HepG2 (cell line): ENCODE results near the gene UBE2D3. TPM values are rescaled to one million over a fixed set of nuclear protein-coding genes. Genes with fewer than 3 reads are reported as not detected.

ENCODE experiments used
- ATAC-seq: fragments of 200-7000 bp; cut with Tn5 transposase; 3 replicates; pipeline ENCODE4 v1.9.1; 2020; ENCODE audit warnings: mild to moderate bottlenecking, moderate library complexity
- BruUV-seq: library from RNA; stranded (reverse); fragments of 400-500 nt; replicated peaks from 2 replicates; lab custom pipeline; 2021; lab: Mats Ljungman, UMichigan
- CTCF ChIA-PET: fragments of 300-600 bp; formaldehyde crosslinking; extraction: SDS; loops from one replicate; lab custom pipeline; 2021; ENCODE audit warnings: low total read pairs, inconsistent platforms, low intra/inter-chr PET ratio; lab: Yijun Ruan, JAX
- POLR2A ChIA-PET: fragments of 350-600 bp; sonication (Branson Sonifier 250); formaldehyde crosslinking; loops from one replicate; lab custom pipeline; 2020; ENCODE audit warnings: antibody characterized with exemption, inconsistent platforms; lab: Yijun Ruan, JAX
- DNase-seq: peaks from one replicate; pipeline ENCODE4 v3.0.0-alpha.2; 2015; ENCODE audit warnings: low spot score
- FAIRE-seq: peaks from 3 replicates; lab custom pipeline; 2011; peaks lifted over from hg19 to GRCh38; lab: Jason Lieb, UNC
- H2AFZ ChIP-seq: one replicate; pipeline ENCODE4 v1.6.1; 2011; ENCODE audit warnings: low read length, inconsistent platforms
- H3K27ac ChIP-seq: fragments of 300-600 bp; 3 replicates; pipeline ENCODE4 v1.8.0; 2011; ENCODE audit warnings: mixed run types, mild to moderate bottlenecking, mixed read lengths, low read length, inconsistent platforms; ENCODE audit not compliant: insufficient read depth; ENCODE audit errors: extremely low read length
- H3K27me3 ChIP-seq, 2 experiments: fragments of 200-600 bp in 1 of 2; 2 replicates in 1 of 2; 3 replicates in 1 of 2; pipeline versions ENCODE4 v1.6.0 to v1.8.0; 2011; ENCODE audit warnings: low read length in 2 of 2, mild to moderate bottlenecking in 2 of 2, moderate library complexity in 2 of 2, inconsistent platforms in 1 of 2; ENCODE audit not compliant: insufficient read depth in 2 of 2, control insufficient read depth in 1 of 2
- H3K36me3 ChIP-seq, 2 experiments: fragments of 200-600 bp in 1 of 2; replicated peaks in 1 of 2; 2 replicates in 1 of 2; 3 replicates in 1 of 2; pipeline versions ENCODE4 v1.5.1 to v1.8.0; 2011; ENCODE audit warnings: low read length in 2 of 2, inconsistent platforms in 1 of 2; ENCODE audit not compliant: insufficient read depth in 2 of 2, control insufficient read depth in 1 of 2
- H3K4me1 ChIP-seq: 2 replicates; pipeline ENCODE4 v1.5.1; 2012; ENCODE audit warnings: low read length, inconsistent platforms; ENCODE audit not compliant: insufficient read depth
- H3K4me2 ChIP-seq: 2 replicates; pipeline ENCODE4 v1.6.0; 2011; ENCODE audit warnings: low read depth, low read length, inconsistent platforms
- H3K4me3 ChIP-seq, 3 experiments: fragments of 200-600 bp in 1 of 3; sonication (generic), shearing (Covaris generic) in 1 of 3; replicated peaks in 1 of 3; 2 replicates each; pipeline ENCODE4 v1.5.1; 2011 to 2016; ENCODE audit warnings: low read length in 3 of 3, inconsistent platforms in 2 of 3, low read depth in 2 of 3, mild to moderate bottlenecking in 2 of 3, control low read depth in 1 of 3, mixed read lengths in 1 of 3; ENCODE audit not compliant: insufficient read depth in 1 of 3
- H3K79me2 ChIP-seq: one replicate; pipeline ENCODE4 v1.6.1; 2011; ENCODE audit warnings: low read length, inconsistent platforms; ENCODE audit not compliant: insufficient read depth
- H3K9ac ChIP-seq: 2 replicates; pipeline ENCODE4 v1.6.0; 2011; ENCODE audit warnings: mild to moderate bottlenecking, low read depth, low read length, inconsistent platforms; ENCODE audit not compliant: insufficient read depth
- H3K9me3 ChIP-seq: 2 replicates; pipeline ENCODE4 v1.5.1; 2012; ENCODE audit warnings: mild to moderate bottlenecking, low read length
- H4K20me1 ChIP-seq: 2 replicates; pipeline ENCODE4 v1.6.0; 2011; ENCODE audit warnings: inconsistent platforms, mild to moderate bottlenecking, low read length, moderate library complexity; ENCODE audit not compliant: insufficient read depth
- FOSL2 ChIP-seq: sonication (generic); formaldehyde crosslinking; IDR thresholded peaks from 2 replicates; pipeline ENCODE4 v1.4.0; 2020; ENCODE audit warnings: missing genetic modification reagents
- FOXA1 ChIP-seq, 2 experiments: fragments of 450-650 bp in 1 of 2; sonication (generic) in 1 of 2; formaldehyde crosslinking in 1 of 2; IDR thresholded peaks; 2 replicates each; pipeline versions ENCODE4 v1.4.0 to v1.6.1; 2016 to 2020; ENCODE audit warnings: missing genetic modification reagents in 1 of 2
- ISL2 ChIP-seq: sonication (generic); formaldehyde crosslinking; IDR thresholded peaks from 2 replicates; pipeline ENCODE4 v1.5.0; 2020; ENCODE audit warnings: missing genetic modification reagents
- SP4 ChIP-seq: sonication (generic); formaldehyde crosslinking; IDR thresholded peaks from 2 replicates; pipeline ENCODE4 v1.8.1; 2023; ENCODE audit warnings: mild to moderate bottlenecking, missing genetic modification reagents
- STAG1 ChIP-seq: sonication (generic); formaldehyde crosslinking; IDR thresholded peaks from 2 replicates; pipeline ENCODE4 v1.4.0; 2020; ENCODE audit warnings: missing genetic modification reagents
- ZFY ChIP-seq: sonication (generic); formaldehyde crosslinking; IDR thresholded peaks from 2 replicates; pipeline ENCODE4 v1.4.0; 2020; ENCODE audit warnings: missing genetic modification reagents
- ZMYM2 ChIP-seq: sonication (generic); formaldehyde crosslinking; IDR thresholded peaks from 2 replicates; pipeline ENCODE4 v1.8.0; 2022; ENCODE audit warnings: mild to moderate bottlenecking, missing genetic modification reagents
- ZNF205 ChIP-seq: IDR thresholded peaks from 2 replicates; pipeline ENCODE4 v1.6.1; 2018; ENCODE audit warnings: missing biosample characterization, missing genetic modification reagents
- ZNF207 ChIP-seq: fragments of 450-650 bp; IDR thresholded peaks from 2 replicates; pipeline ENCODE4 v1.6.1; 2016; ENCODE audit warnings: antibody characterized with exemption, borderline replicate concordance
- ZNF749 ChIP-seq: sonication (generic); formaldehyde crosslinking; IDR thresholded peaks from 2 replicates; pipeline ENCODE4 v1.8.0; 2022; ENCODE audit warnings: mild to moderate bottlenecking, missing genetic modification reagents, moderate library complexity, borderline replicate concordance
- whole genome bisulfite sequencing: methylation state at CpG from one replicate; pipeline ENCODE4 v1.1.6; 2017; ENCODE audit warnings: low lambda C conversion rate; 5-methylcytosine and 5-hydroxymethylcytosine counted together
- in situ Hi-C: cut with HindIII; loops from 2 replicates; pipeline ENCODE4 v1.10.0; 2017; ENCODE audit warnings: low pct_unique_long_range_greater_than_20kb; ENCODE audit not compliant: extremely low pct_ligation_motif_present
- intact Hi-C: fragments of 100-400 bp; cut with micrococcal nuclease; formaldehyde crosslinking; loops from one replicate; pipeline ENCODE4 v1.10.0; 2022; ENCODE audit not compliant: unreplicated experiment
- polyA plus RNA-seq, 8 experiments: library from polyadenylated mRNA; depleted of rRNA in 3 of 8; stranded (reverse) in 7 of 8; unstranded in 1 of 8; fragments of >200 nt; fragmentation: Illumina TruSeq in 4 of 8; extraction: Trizol in 4 of 8; gene quantifications; 2 replicates each; pipeline versions ENCODE4 v1.2.1 to v1.2.3, GENCODE V29; 2011 to 2016; ENCODE audit warnings: low read depth in 4 of 8, missing spikeins in 1 of 8, mixed read lengths in 1 of 8; ENCODE audit not compliant: insufficient read depth in 1 of 8
- total RNA-seq, 5 experiments: library from RNA; depleted of rRNA; stranded (reverse); fragments of >200 nt; fragmentation: Illumina TruSeq; extraction: Trizol; gene quantifications; 2 replicates each; pipeline ENCODE4 v1.2.3, GENCODE V29; 2016; ENCODE audit warnings: low read depth in 1 of 5
- TF ChIP-seq, protein P1 (sequence below): sonication (generic); formaldehyde crosslinking; IDR thresholded peaks from 2 replicates; pipeline ENCODE4 v1.4.0; 2020; ENCODE audit warnings: mild to moderate bottlenecking, missing genetic modification reagents, borderline replicate concordance
- TF ChIP-seq, protein P2 (sequence below): sonication (generic); formaldehyde crosslinking; IDR thresholded peaks from 2 replicates; pipeline ENCODE4 v1.9.0; 2022; ENCODE audit warnings: missing genetic modification reagents, mild to moderate bottlenecking, borderline replicate concordance
- TF ChIP-seq, protein P3 (sequence below): sonication (generic); formaldehyde crosslinking; IDR thresholded peaks from 2 replicates; pipeline ENCODE4 v1.8.1; 2023; ENCODE audit warnings: mild to moderate bottlenecking, moderate library complexity, missing genetic modification reagents

Gene UBE2D3
- total and polyA plus RNA-seq, 2 of the 13 experiments (the other 11 are each of a cell fraction or from before 2014, with no cell fraction given) = 224 to 293 TPM

DNA sequence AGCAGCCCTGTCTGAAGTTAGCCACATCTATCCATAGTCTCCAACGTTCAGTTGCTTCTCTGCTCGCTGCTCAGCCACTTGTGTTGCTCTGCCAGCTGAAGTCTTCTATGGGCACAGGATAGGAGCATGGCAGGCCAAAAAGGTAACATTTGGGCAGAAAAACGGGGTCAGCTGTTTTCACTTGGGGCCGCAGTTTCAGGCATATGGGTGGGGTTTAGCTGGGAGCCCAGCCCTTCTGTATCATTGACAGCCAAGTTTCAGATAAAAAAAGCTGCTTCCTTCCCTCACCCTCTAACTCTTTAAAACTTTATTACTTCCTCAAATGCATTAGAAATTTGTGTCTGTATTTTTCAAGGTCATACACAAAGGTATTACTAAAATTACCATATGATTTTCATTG is 48.1 kb downstream of the UBE2D3 start (continued):
- TF ChIP-seq, protein P1, sequence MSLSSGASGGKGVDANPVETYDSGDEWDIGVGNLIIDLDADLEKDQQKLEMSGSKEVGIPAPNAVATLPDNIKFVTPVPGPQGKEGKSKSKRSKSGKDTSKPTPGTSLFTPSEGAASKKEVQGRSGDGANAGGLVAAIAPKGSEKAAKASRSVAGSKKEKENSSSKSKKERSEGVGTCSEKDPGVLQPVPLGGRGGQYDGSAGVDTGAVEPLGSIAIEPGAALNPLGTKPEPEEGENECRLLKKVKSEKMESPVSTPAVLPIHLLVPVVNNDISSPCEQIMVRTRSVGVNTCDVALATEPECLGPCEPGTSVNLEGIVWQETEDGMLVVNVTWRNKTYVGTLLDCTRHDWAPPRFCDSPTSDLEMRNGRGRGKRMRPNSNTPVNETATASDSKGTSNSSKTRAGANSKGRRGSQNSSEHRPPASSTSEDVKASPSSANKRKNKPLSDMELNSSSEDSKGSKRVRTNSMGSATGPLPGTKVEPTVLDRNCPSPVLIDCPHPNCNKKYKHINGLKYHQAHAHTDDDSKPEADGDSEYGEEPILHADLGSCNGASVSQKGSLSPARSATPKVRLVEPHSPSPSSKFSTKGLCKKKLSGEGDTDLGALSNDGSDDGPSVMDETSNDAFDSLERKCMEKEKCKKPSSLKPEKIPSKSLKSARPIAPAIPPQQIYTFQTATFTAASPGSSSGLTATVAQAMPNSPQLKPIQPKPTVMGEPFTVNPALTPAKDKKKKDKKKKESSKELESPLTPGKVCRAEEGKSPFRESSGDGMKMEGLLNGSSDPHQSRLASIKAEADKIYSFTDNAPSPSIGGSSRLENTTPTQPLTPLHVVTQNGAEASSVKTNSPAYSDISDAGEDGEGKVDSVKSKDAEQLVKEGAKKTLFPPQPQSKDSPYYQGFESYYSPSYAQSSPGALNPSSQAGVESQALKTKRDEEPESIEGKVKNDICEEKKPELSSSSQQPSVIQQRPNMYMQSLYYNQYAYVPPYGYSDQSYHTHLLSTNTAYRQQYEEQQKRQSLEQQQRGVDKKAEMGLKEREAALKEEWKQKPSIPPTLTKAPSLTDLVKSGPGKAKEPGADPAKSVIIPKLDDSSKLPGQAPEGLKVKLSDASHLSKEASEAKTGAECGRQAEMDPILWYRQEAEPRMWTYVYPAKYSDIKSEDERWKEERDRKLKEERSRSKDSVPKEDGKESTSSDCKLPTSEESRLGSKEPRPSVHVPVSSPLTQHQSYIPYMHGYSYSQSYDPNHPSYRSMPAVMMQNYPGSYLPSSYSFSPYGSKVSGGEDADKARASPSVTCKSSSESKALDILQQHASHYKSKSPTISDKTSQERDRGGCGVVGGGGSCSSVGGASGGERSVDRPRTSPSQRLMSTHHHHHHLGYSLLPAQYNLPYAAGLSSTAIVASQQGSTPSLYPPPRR (CRISPR knock-in tag) = no peak
- TF ChIP-seq ZNF749 (CRISPR knock-in tag) = no peak

DNA sequence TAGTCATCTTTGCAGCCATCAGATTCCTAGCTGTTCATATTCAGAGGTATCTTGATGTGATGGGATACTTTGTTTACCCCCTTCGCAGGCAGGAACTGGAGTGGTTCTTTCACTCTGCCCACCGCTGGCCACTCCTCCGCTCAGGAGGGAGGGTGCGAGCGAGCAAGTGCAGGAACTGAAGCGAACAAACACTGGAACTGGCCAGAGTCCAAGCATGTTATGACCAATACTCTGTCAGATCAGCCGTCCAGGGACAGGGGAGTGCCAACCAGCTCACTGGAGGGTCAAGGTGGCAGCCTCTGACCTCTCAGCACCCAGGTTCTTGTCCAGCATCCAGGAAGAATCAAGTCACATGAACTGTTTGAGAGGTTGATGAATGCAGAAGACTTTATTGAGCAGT is 48.6 kb downstream of the UBE2D3 start:
- Histone ChIP-seq H4K20me1 (no peaks in the 10 kb centered on the region), H3K27ac (peak overlapping the region; percentile 35), H2AFZ (peak overlapping the region; percentile 38), H3K9ac (no peak overlapping the region), H3K9me3 (no peaks in the 10 kb centered on the region), H3K36me3 (no peaks in the 10 kb centered on the region), H3K4me1 (peaks cover 49% of the 10 kb centered on the region), H3K27me3 (no peaks in the 10 kb centered on the region), H3K79me2 (no peaks in the 10 kb centered on the region), H3K4me2 (peak overlapping the region; percentile 73), H3K4me3 (peak overlapping the region; percentile 9 to 53 (median 29))
- DNase-seq (peak; percentile 85), FAIRE-seq (peak; percentile 94), ATAC-seq (peak; percentile 98)
- CTCF ChIA-PET = no interaction called here
- BruUV-seq = no TSS peak
- in situ Hi-C loops (no loop called here), intact Hi-C loops (no loop called here)
- POLR2A ChIA-PET = interaction anchor here (1.0 to 4.2 kb wide), 3 partner anchors 18 to 91 kb away, joined by 4 to 16 read pairs (median 5); partner anchors contain the start of genes MANBA and UBE2D3
- under 1% methylated on average over 7 of the region's 7 CpGs for WGBS
- TF ChIP-seq ISL2 (0 out of 2 replicates have a peak, but pooled peaks have one; percentile 36), SP4 (CRISPR knock-in tag) (0 out of 2 replicates have a peak, but pooled peaks have one; percentile 30), FOSL2 (peak; percentile 65), ZFY (CRISPR knock-in tag) (no peak), ZNF207 (no peak), FOXA1 (IDR thresholded peaks at IDR 0.05) (no peak), FOXA1 (CRISPR knock-in tag; IDR thresholded peaks at IDR 0.05) (0 out of 2 replicates have a peak, but pooled peaks have one; percentile 22), ZMYM2 (CRISPR knock-in tag) (no peak), STAG1 (CRISPR knock-in tag) (no peak), ZNF205 (CRISPR knock-in tag) (peak; percentile 90)
- TF ChIP-seq, protein P2, sequence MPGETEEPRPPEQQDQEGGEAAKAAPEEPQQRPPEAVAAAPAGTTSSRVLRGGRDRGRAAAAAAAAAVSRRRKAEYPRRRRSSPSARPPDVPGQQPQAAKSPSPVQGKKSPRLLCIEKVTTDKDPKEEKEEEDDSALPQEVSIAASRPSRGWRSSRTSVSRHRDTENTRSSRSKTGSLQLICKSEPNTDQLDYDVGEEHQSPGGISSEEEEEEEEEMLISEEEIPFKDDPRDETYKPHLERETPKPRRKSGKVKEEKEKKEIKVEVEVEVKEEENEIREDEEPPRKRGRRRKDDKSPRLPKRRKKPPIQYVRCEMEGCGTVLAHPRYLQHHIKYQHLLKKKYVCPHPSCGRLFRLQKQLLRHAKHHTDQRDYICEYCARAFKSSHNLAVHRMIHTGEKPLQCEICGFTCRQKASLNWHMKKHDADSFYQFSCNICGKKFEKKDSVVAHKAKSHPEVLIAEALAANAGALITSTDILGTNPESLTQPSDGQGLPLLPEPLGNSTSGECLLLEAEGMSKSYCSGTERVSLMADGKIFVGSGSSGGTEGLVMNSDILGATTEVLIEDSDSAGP = peak; percentile 35; the same call in 1 of the 2 replicates
- TF ChIP-seq, protein P3, sequence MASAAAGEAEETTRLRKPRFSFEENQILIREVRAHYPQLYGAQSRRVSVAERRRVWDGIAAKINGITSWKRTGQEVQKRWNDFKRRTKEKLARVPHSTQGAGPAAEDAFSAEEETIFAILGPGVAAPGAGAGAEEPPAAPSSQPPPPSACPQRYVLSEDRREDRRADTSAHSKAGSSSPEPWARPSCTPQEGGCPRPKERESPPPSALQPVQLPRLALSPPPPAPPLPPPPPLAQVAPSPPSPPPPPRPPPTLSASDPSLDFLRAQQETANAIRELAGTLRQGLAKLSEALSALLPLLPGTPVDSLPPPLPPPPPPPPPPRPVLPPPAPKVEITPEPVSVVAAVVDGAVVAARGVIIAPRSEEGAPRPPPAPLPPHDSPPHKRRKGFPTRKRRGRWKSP (CRISPR knock-in tag) = peak; percentile 40; the same call in 1 of the 2 replicates
